Ovary (tissue), 9 donors: ENCODE measurements around the gene CLEC4A. TPM values are rescaled to one million over a fixed set of nuclear protein-coding genes. Genes with fewer than 3 reads are reported as not detected.

ENCODE experiments used
- polyA plus RNA-seq, 2 donors: library from polyadenylated mRNA; stranded (reverse); fragments of 200-250 nt in 1 of 2; fragments of 350-450 nt in 1 of 2; fragmentation: Illumina TruSeq in 1 of 2; extraction: RNeasy Lipid Tissue Mini Kit (QIAGEN cat#74804) in 1 of 2; gene quantifications; one replicate each; pipeline ENCODE4 v1.2.3, GENCODE V29; 2013 to 2014
- total RNA-seq, 7 donors: library from RNA; depleted of rRNA in 2 of 7; stranded (reverse); fragments of >200 nt in 2 of 7; fragmentation: NEBNext Ultra II Directional in 3 of 7; extraction: Animal tissue kit (Norgen Biotek cat#: 25700) in 3 of 7; gene quantifications; one replicate each; pipeline versions ENCODE4 v1.1.0 to v1.2.4, GENCODE V29; 2016 to 2023
- donor health status: DM: no; HTN: no; CAD: no; lungs with moderate emphysema.
- donor health status: DM: no; HTN: no; CAD: no.
- donor health status: Bipolar disorder and iron deficiency.
- donor health status: DM: yes; HTN: yes; CAD: no.
- donor health status: DM: no; HTN: no; CAD: no.
- donor health status: DM: yes; HTN: yes; CAD: no.

Gene CLEC4A
- total and polyA plus RNA-seq, 9 donors, result 0.96 to 3.6 (median 1.8) TPM; not detected in 1

Other genes with a start within 250 kb of the CLEC4A start
- 100 to 1,000 TPM in 1 of 7 donors, 10 to 100 TPM in 6; 24.0 to 100 (median 34.8) TPM for gene SLC2A3, start 187.4 kb upstream of the CLEC4A start, total RNA-seq
- gene SLC2A3, start 187.4 kb upstream of the CLEC4A start, polyA plus RNA-seq, result 10 to 100 TPM; 14.1 to 25.5 TPM
- 10 to 100 TPM; 10.5 to 30.8 (median 28.3) TPM for gene FOXJ2, start 90.9 kb upstream of the CLEC4A start, total RNA-seq
- 10 to 100 TPM; 16.8 to 32.1 TPM for gene FOXJ2, start 90.9 kb upstream of the CLEC4A start, polyA plus RNA-seq
- 10 to 100 TPM in 2 of 7 donors, 1 to 10 TPM in 5; 2.5 to 17.6 (median 5.6) TPM for gene C3AR1, start 57.3 kb upstream of the CLEC4A start, total RNA-seq
- gene C3AR1, start 57.3 kb upstream of the CLEC4A start, polyA plus RNA-seq, result 10 to 100 TPM in 1 of 2 donors, 1 to 10 TPM in 1; 3.5 to 22.6 TPM
- gene NECAP1, start 41.3 kb upstream of the CLEC4A start, total RNA-seq, result 10 to 100 TPM; 25.0 to 40.7 (median 36.5) TPM
- gene NECAP1, start 41.3 kb upstream of the CLEC4A start, polyA plus RNA-seq, result 10 to 100 TPM; 21.6 to 37.2 TPM
- gene ZNF705A, start 33.4 kb downstream of the CLEC4A start, total RNA-seq, result not detected
- gene ZNF705A, start 33.4 kb downstream of the CLEC4A start, polyA plus RNA-seq, result not detected
- gene FAM90A1, start 104.0 kb downstream of the CLEC4A start, total RNA-seq, result under 1 TPM in 6 of 7 donors, not detected in 1; 0.12 to 0.37 (median 0.16) TPM
- under 1 TPM; 0.20 to 0.23 TPM for gene FAM90A1, start 104.0 kb downstream of the CLEC4A start, polyA plus RNA-seq